WTC11 (cell line): ENCODE data around the gene LARP4.

Experiments
- ATF3 ChIP-seq: sonication (generic); formaldehyde crosslinking; conservative IDR thresholded peaks from 2 replicates; pipeline ENCODE4 v1.8.1; 2022; ENCODE audit warnings: mild to moderate bottlenecking, missing genetic modification reagents
- CBFB ChIP-seq: sonication (generic); formaldehyde crosslinking; IDR thresholded peaks from 2 replicates; pipeline ENCODE4 v1.8.1; 2022; ENCODE audit warnings: mild to moderate bottlenecking, low read depth, missing genetic modification reagents
- CREB1 ChIP-seq: sonication (generic); formaldehyde crosslinking; IDR thresholded peaks from 2 replicates; pipeline ENCODE4 v1.8.0; 2023; ENCODE audit warnings: mild to moderate bottlenecking, missing genetic modification reagents
- CTCF ChIP-seq: fragments of 200-600 bp; IDR thresholded peaks from 2 replicates; pipeline ENCODE4 v1.8.0; 2022; ENCODE audit warnings: antibody characterized with exemption
- NR1H2 ChIP-seq: sonication (generic); formaldehyde crosslinking; IDR thresholded peaks from 2 replicates; pipeline ENCODE4 v1.9.0; 2021; ENCODE audit warnings: mild to moderate bottlenecking, moderate library complexity, missing genetic modification reagents
- ZNF232 ChIP-seq: sonication (generic); formaldehyde crosslinking; IDR thresholded peaks from 2 replicates; pipeline ENCODE4 v1.8.0; 2022; ENCODE audit warnings: mild to moderate bottlenecking, missing genetic modification reagents

GRCh38 chr12:50400638-50401499 lies at the start of gene LARP4:
- TF ChIP-seq CTCF (no peak), CREB1 (CRISPR knock-in tag) (0 out of 2 replicates have a peak, but pooled peaks have one; percentile 17), ZNF232 (no peak; the same call in 1 of the 2 replicates), CBFB (CRISPR knock-in tag) (no peak), NR1H2 (no peak), ATF3 (CRISPR knock-in tag) (no peak)
